Liver (tissue), 9 donors: ENCODE measurements around the gene URB1. TPM values are rescaled to one million over a fixed set of nuclear protein-coding genes. Genes with fewer than 3 reads are reported as not detected.

Experiments used
- DNase-seq: peaks from one replicate; pipeline ENCODE4 v3.0.0-alpha.2; 2017; ENCODE audit warnings: low spot score
- H3K27ac ChIP-seq, 2 donors: one replicate each; pipeline ENCODE4 v1.7.0; 2013; ENCODE audit warnings: inconsistent platforms in 2 of 2, low read length in 2 of 2, control low read depth in 1 of 2, low read depth in 1 of 2, mild to moderate bottlenecking in 1 of 2
- H3K27me3 ChIP-seq, 4 donors: one replicate each; pipeline versions ENCODE4 v1.6.1 to v1.7.0; 2013; ENCODE audit warnings: low read length in 3 of 4, inconsistent platforms in 1 of 4, mild to moderate bottlenecking in 1 of 4, moderate library complexity in 1 of 4; ENCODE audit not compliant: control insufficient read depth in 4 of 4, insufficient read depth in 4 of 4
- H3K36me3 ChIP-seq, 4 donors: one replicate each; pipeline versions ENCODE4 v1.6.1 to v1.7.0; 2013; ENCODE audit warnings: low read length in 3 of 4, mild to moderate bottlenecking in 3 of 4, low read depth in 1 of 4, moderate library complexity in 1 of 4; ENCODE audit not compliant: control insufficient read depth in 4 of 4, insufficient read depth in 3 of 4
- H3K4me1 ChIP-seq, 4 donors: one replicate each; pipeline versions ENCODE4 v1.6.1 to v1.7.0; 2013; ENCODE audit warnings: low read length in 3 of 4, mild to moderate bottlenecking in 3 of 4, moderate library complexity in 1 of 4; ENCODE audit not compliant: control insufficient read depth in 4 of 4, insufficient read depth in 4 of 4
- H3K4me3 ChIP-seq, 3 donors: one replicate each; pipeline versions ENCODE4 v1.6.1 to v1.7.0; 2013; ENCODE audit warnings: low read length in 3 of 3, control low read depth in 1 of 3, low read depth in 1 of 3, mild to moderate bottlenecking in 1 of 3
- H3K9ac ChIP-seq, 2 donors: one replicate each; pipeline ENCODE4 v1.7.0; 2013; ENCODE audit warnings: low read length in 2 of 2, mild to moderate bottlenecking in 2 of 2, moderate library complexity in 2 of 2, control low read depth in 1 of 2, low read depth in 1 of 2
- H3K9me3 ChIP-seq, 4 donors: one replicate each; pipeline versions ENCODE4 v1.6.1 to v1.7.0; 2013; ENCODE audit warnings: low read length in 3 of 4; ENCODE audit not compliant: control insufficient read depth in 4 of 4
- EGR1 ChIP-seq, 2 donors: IDR thresholded peaks; 2 replicates each; pipeline ENCODE4 v1.6.1; 2016 to 2018; ENCODE audit warnings: antibody characterized with exemption in 2 of 2, low read depth in 2 of 2
- FOXA1 ChIP-seq: IDR thresholded peaks from 2 replicates; pipeline ENCODE4 v1.6.1; 2016; ENCODE audit warnings: antibody characterized with exemption
- FOXA2 ChIP-seq: IDR thresholded peaks from 2 replicates; pipeline ENCODE4 v1.6.1; 2016; ENCODE audit warnings: antibody characterized with exemption
- GABPA ChIP-seq, 2 donors: IDR thresholded peaks in 1 of 2; conservative IDR thresholded peaks in 1 of 2; 2 replicates each; pipeline ENCODE4 v1.6.1; 2016; ENCODE audit warnings: antibody characterized with exemption in 2 of 2, mild to moderate bottlenecking in 1 of 2, moderate library complexity in 1 of 2
- HNF4A ChIP-seq, 2 donors: conservative IDR thresholded peaks; 2 replicates each; pipeline ENCODE4 v1.6.1; 2016; ENCODE audit warnings: antibody characterized with exemption in 2 of 2, mild to moderate bottlenecking in 2 of 2
- JUND ChIP-seq, 2 donors: IDR thresholded peaks; 2 replicates each; pipeline ENCODE4 v1.6.1; 2016; ENCODE audit warnings: antibody characterized with exemption in 2 of 2
- MAX ChIP-seq: IDR thresholded peaks from 2 replicates; pipeline ENCODE4 v1.6.1; 2016; ENCODE audit warnings: antibody characterized with exemption
- NR2F2 ChIP-seq: IDR thresholded peaks from 2 replicates; pipeline ENCODE4 v1.6.1; 2016; ENCODE audit warnings: antibody characterized with exemption
- RAD21 ChIP-seq, 2 donors: IDR thresholded peaks; 2 replicates each; pipeline ENCODE4 v1.6.1; 2016; ENCODE audit warnings: antibody characterized with exemption in 2 of 2, mild to moderate bottlenecking in 2 of 2
- RXRA ChIP-seq, 2 donors: IDR thresholded peaks; 2 replicates each; pipeline ENCODE4 v1.6.1; 2017 to 2018; ENCODE audit warnings: antibody characterized with exemption in 2 of 2, mild to moderate bottlenecking in 1 of 2
- SP1 ChIP-seq: IDR thresholded peaks from 2 replicates; pipeline ENCODE4 v1.6.1; 2018; ENCODE audit warnings: antibody characterized with exemption, mild to moderate bottlenecking
- TAF1 ChIP-seq: conservative IDR thresholded peaks from 2 replicates; pipeline ENCODE4 v1.6.1; 2016; ENCODE audit warnings: antibody characterized with exemption, mild to moderate bottlenecking
- YY1 ChIP-seq: IDR thresholded peaks from 2 replicates; pipeline ENCODE4 v1.6.1; 2016; ENCODE audit warnings: antibody characterized with exemption, mild to moderate bottlenecking
- WGBS: extraction: QIAGEN DNeasy Blood & Tissue Kit; methylation state at CpG from one replicate; pipeline ENCODE4 v1.1.7; 2013; 5-methylcytosine and 5-hydroxymethylcytosine counted together
- polyA plus RNA-seq, 2 donors: library from polyadenylated mRNA; stranded (reverse) in 1 of 2; unstranded in 1 of 2; fragments of 200-250 nt in 1 of 2; fragments of >200 nt in 1 of 2; fragmentation: Nextera tagmentation in 1 of 2; extraction: Ambion mirVana in 1 of 2; gene quantifications; one replicate each; pipeline versions ENCODE4 v1.2.1 to v1.2.3, GENCODE V29; 2013 to 2015
- total RNA-seq, 2 donors: library from RNA; depleted of rRNA; stranded (reverse); fragments of >200 nt; gene quantifications; one replicate each; pipeline ENCODE4 v1.2.3, GENCODE V29; 2014
- TF ChIP-seq, protein P1 (sequence below): fragments of 150-350 bp; IDR thresholded peaks from 2 replicates; pipeline ENCODE4 v1.5.1; 2017; ENCODE audit warnings: improper control_type of control experiment, low read depth, low read length; ENCODE audit not compliant: missing input control
- TF ChIP-seq, protein P2 (sequence below): IDR thresholded peaks from 2 replicates; pipeline ENCODE4 v1.6.1; 2016; ENCODE audit warnings: antibody characterized with exemption
- TF ChIP-seq, protein P3 (sequence below): IDR thresholded peaks from 2 replicates; pipeline ENCODE4 v1.6.1; 2016; ENCODE audit warnings: antibody characterized with exemption, mild to moderate bottlenecking
- TF ChIP-seq, protein P4 (sequence below): IDR thresholded peaks from 2 replicates; pipeline ENCODE4 v1.6.1; 2016; ENCODE audit warnings: antibody characterized with exemption
- donor health status: healthy.
- donor health status: healthy.
- donor health status: healthy.
- donor health status: healthy.
- donor health status: healthy.

URB1 gene
- total and polyA plus RNA-seq, 4 donors, result 2.8 to 14.5 (median 7.1) TPM

- TF ChIP-seq, protein P1, sequence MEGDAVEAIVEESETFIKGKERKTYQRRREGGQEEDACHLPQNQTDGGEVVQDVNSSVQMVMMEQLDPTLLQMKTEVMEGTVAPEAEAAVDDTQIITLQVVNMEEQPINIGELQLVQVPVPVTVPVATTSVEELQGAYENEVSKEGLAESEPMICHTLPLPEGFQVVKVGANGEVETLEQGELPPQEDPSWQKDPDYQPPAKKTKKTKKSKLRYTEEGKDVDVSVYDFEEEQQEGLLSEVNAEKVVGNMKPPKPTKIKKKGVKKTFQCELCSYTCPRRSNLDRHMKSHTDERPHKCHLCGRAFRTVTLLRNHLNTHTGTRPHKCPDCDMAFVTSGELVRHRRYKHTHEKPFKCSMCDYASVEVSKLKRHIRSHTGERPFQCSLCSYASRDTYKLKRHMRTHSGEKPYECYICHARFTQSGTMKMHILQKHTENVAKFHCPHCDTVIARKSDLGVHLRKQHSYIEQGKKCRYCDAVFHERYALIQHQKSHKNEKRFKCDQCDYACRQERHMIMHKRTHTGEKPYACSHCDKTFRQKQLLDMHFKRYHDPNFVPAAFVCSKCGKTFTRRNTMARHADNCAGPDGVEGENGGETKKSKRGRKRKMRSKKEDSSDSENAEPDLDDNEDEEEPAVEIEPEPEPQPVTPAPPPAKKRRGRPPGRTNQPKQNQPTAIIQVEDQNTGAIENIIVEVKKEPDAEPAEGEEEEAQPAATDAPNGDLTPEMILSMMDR, result no peak
- TF ChIP-seq, protein P2, sequence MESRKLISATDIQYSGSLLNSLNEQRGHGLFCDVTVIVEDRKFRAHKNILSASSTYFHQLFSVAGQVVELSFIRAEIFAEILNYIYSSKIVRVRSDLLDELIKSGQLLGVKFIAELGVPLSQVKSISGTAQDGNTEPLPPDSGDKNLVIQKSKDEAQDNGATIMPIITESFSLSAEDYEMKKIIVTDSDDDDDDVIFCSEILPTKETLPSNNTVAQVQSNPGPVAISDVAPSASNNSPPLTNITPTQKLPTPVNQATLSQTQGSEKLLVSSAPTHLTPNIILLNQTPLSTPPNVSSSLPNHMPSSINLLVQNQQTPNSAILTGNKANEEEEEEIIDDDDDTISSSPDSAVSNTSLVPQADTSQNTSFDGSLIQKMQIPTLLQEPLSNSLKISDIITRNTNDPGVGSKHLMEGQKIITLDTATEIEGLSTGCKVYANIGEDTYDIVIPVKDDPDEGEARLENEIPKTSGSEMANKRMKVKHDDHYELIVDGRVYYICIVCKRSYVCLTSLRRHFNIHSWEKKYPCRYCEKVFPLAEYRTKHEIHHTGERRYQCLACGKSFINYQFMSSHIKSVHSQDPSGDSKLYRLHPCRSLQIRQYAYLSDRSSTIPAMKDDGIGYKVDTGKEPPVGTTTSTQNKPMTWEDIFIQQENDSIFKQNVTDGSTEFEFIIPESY, result no peak
- TF ChIP-seq SP1, result no peak
Measured at GRCh38 chr21:32320059-32320458, 72.8 kb downstream of the URB1 start (continued).

DNA sequence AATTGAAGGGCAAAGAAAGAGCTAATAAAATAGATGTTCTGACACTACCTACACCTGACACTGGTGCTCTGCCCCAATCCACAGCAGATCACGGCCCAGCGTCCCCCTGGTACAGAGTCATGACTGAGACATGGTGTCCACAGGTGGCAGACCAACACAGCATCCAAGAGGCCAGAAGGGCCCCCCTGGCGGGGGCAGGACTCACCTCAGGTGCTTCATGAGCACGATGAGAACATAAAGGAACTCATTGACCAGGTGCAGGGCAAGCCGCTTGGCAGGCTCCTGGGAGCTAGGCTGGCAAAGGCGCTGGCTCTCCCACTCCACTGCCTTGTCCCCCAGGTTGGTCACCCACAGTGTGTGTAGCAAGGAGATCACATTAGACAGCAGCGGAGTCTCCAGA is 73.8 kb downstream of the URB1 start:
- TF ChIP-seq JUND (IDR thresholded peaks at IDR 0.05), result no peak
- TF ChIP-seq EGR1 (IDR thresholded peaks at IDR 0.05; ENCODE audit: low read depth in 2 of 2), result no peak
- TF ChIP-seq FOXA2, result no peak
- TF ChIP-seq FOXA1, result no peak
- TF ChIP-seq, protein P3, sequence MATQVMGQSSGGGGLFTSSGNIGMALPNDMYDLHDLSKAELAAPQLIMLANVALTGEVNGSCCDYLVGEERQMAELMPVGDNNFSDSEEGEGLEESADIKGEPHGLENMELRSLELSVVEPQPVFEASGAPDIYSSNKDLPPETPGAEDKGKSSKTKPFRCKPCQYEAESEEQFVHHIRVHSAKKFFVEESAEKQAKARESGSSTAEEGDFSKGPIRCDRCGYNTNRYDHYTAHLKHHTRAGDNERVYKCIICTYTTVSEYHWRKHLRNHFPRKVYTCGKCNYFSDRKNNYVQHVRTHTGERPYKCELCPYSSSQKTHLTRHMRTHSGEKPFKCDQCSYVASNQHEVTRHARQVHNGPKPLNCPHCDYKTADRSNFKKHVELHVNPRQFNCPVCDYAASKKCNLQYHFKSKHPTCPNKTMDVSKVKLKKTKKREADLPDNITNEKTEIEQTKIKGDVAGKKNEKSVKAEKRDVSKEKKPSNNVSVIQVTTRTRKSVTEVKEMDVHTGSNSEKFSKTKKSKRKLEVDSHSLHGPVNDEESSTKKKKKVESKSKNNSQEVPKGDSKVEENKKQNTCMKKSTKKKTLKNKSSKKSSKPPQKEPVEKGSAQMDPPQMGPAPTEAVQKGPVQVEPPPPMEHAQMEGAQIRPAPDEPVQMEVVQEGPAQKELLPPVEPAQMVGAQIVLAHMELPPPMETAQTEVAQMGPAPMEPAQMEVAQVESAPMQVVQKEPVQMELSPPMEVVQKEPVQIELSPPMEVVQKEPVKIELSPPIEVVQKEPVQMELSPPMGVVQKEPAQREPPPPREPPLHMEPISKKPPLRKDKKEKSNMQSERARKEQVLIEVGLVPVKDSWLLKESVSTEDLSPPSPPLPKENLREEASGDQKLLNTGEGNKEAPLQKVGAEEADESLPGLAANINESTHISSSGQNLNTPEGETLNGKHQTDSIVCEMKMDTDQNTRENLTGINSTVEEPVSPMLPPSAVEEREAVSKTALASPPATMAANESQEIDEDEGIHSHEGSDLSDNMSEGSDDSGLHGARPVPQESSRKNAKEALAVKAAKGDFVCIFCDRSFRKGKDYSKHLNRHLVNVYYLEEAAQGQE, result no peak
- no peak for TF ChIP-seq RAD21 (IDR thresholded peaks at IDR 0.05)
- no peak for TF ChIP-seq HNF4A (conservative IDR thresholded peaks at IDR 0.05)
- no peak for TF ChIP-seq YY1
- no peak overlapping the region for H3K27ac ChIP-seq
- peaks cover 22 to 88% (median 52%) of the 10 kb centered on the region in 4 donors for H3K36me3 ChIP-seq
- no peaks in the 10 kb centered on the region for H3K27me3 ChIP-seq
- no peak overlapping the region for H3K4me3 ChIP-seq
- H3K9me3 ChIP-seq, result no peaks in the 10 kb centered on the region
- no peak for DNase-seq
- no peaks in the 10 kb centered on the region for H3K4me1 ChIP-seq
- WGBS, result 95% methylated on average over 7 of the region's 7 CpGs
- H3K9ac ChIP-seq, result no peak overlapping the region

DNA sequence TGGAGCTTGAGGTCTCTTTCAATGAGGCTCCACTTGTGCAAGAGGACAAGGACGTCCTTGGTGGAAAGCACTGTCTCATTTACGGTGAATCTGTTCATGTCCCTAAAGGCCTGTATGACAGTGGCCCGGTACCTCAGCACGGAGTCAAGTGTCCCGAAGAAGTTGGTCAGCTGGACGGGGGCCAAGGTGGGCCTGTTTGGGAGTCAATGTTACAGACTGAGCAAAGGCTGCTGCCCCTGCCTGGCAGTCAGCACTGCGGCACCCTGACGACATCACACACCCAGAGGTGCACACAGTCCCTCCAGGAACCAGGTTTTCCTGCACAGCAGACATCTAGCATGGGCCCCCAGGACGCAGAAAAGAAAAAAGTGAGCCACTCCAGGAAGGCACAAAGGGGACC is 75.1 kb downstream of the URB1 start:
- H3K4me1 ChIP-seq, result no peaks in the 10 kb centered on the region
- H3K4me3 ChIP-seq, result no peak overlapping the region
- H3K36me3 ChIP-seq, result peaks cover 19 to 82% (median 44%) of the 10 kb centered on the region in 4 donors
- no peaks in the 10 kb centered on the region for H3K27me3 ChIP-seq
- H3K9me3 ChIP-seq, result no peaks in the 10 kb centered on the region
- DNase-seq, result no peak
- no peak overlapping the region for H3K27ac ChIP-seq
- H3K9ac ChIP-seq, result no peak overlapping the region
- WGBS, result 90% methylated on average over 9 of the region's 9 CpGs
- TF ChIP-seq, protein P3, result no peak
- TF ChIP-seq YY1 (no peak), MAX (no peak), NR2F2 (no peak), RXRA (IDR thresholded peaks at IDR 0.05) (no peak), TAF1 (no peak), HNF4A (conservative IDR thresholded peaks at IDR 0.05) (no peak), GABPA (IDR thresholded peaks at IDR 0.05 in 1 of 2, conservative IDR thresholded peaks at IDR 0.05 in 1 of 2) (no peak), FOXA1 (no peak), EGR1 (IDR thresholded peaks at IDR 0.05; ENCODE audit: low read depth in 2 of 2) (no peak), FOXA2 (no peak), JUND (IDR thresholded peaks at IDR 0.05) (no peak)
- TF ChIP-seq, protein P4, sequence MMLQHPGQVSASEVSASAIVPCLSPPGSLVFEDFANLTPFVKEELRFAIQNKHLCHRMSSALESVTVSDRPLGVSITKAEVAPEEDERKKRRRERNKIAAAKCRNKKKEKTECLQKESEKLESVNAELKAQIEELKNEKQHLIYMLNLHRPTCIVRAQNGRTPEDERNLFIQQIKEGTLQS, result no peak
- TF ChIP-seq, protein P2, result no peak
